Breast epithelium (tissue), 4 donors: ENCODE measurements around the gene PLVAP. TPM values are rescaled to one million over a fixed set of nuclear protein-coding genes. Genes with fewer than 3 reads are reported as not detected.

ENCODE experiments used
- DNase-seq, 2 donors: peaks; one replicate each; pipeline ENCODE4 v3.0.0-alpha.2; 2019; ENCODE audit warnings: low spot score in 2 of 2
- H3K27ac ChIP-seq, 2 donors: fragments of 200-600 bp; sonication (generic) in 1 of 2; one replicate each; pipeline ENCODE4 v1.5.1; 2016 to 2019; ENCODE audit warnings: mild to moderate bottlenecking in 1 of 2
- H3K27me3 ChIP-seq, 2 donors: fragments of 200-600 bp; sonication (generic) in 1 of 2; one replicate each; pipeline versions ENCODE4 v1.5.1 to v1.6.0; 2017 to 2019; ENCODE audit warnings: control low read depth in 1 of 2, mild to moderate bottlenecking in 1 of 2
- H3K36me3 ChIP-seq: fragments of 200-600 bp; one replicate; pipeline ENCODE4 v1.5.1; 2019
- H3K4me1 ChIP-seq, 2 donors: fragments of 200-600 bp; sonication (generic); one replicate each; pipeline ENCODE4 v1.5.1; 2016 to 2019; ENCODE audit warnings: control low read depth in 1 of 2
- H3K4me3 ChIP-seq, 3 donors: fragments of 200-600 bp; sonication (generic); 1 replicate in 2 of 3; 2 replicates in 1 of 3; pipeline ENCODE4 v1.5.1; 2016 to 2019; ENCODE audit warnings: mild to moderate bottlenecking in 3 of 3, moderate library complexity in 2 of 3
- H3K9me3 ChIP-seq, 2 donors: fragments of 200-600 bp; sonication (generic) in 1 of 2; one replicate each; pipeline ENCODE4 v1.5.1; 2016 to 2019; ENCODE audit warnings: control low read depth in 1 of 2
- POLR2A ChIP-seq: fragments of 450-650 bp; IDR thresholded peaks from one replicate; pipeline ENCODE4 v1.6.1; 2016; ENCODE audit warnings: antibody characterized with exemption, mild to moderate bottlenecking, moderate library complexity
- POLR2AphosphoS5 ChIP-seq, 3 donors: sonication (generic); formaldehyde crosslinking; IDR thresholded peaks; one replicate each; pipeline ENCODE4 v1.6.1; 2017; ENCODE audit warnings: antibody characterized with exemption in 3 of 3
- intact Hi-C: fragments of 100-400 bp; cut with DNase I; formaldehyde crosslinking; loops from one replicate; pipeline ENCODE4 v1.15.1; 2023; ENCODE audit warnings: low total_unique reads
- total RNA-seq, 3 donors: library from RNA; depleted of rRNA; stranded (reverse); fragments of >200 nt; gene quantifications; one replicate each; pipeline ENCODE4 v1.1.0, GENCODE V29; 2016
- TF ChIP-seq, protein P1 (sequence below), 3 donors: fragments of 450-650 bp; IDR thresholded peaks; one replicate each; pipeline ENCODE4 v1.5.1; 2016 to 2017; ENCODE audit warnings: antibody characterized with exemption in 3 of 3, mild to moderate bottlenecking in 3 of 3, moderate library complexity in 3 of 3

The PLVAP gene
- total RNA-seq, 3 donors from 2014 or later: 19.9 to 68.8 (median 51.2) TPM

GRCh38 chr19:17340871-17341357, 36.2 kb downstream of the PLVAP start:
- H3K27me3 ChIP-seq: no peaks in the 10 kb centered on the region
- H3K27ac ChIP-seq: no peak overlapping the region
- no peak for DNase-seq
- TF ChIP-seq, protein P1, sequence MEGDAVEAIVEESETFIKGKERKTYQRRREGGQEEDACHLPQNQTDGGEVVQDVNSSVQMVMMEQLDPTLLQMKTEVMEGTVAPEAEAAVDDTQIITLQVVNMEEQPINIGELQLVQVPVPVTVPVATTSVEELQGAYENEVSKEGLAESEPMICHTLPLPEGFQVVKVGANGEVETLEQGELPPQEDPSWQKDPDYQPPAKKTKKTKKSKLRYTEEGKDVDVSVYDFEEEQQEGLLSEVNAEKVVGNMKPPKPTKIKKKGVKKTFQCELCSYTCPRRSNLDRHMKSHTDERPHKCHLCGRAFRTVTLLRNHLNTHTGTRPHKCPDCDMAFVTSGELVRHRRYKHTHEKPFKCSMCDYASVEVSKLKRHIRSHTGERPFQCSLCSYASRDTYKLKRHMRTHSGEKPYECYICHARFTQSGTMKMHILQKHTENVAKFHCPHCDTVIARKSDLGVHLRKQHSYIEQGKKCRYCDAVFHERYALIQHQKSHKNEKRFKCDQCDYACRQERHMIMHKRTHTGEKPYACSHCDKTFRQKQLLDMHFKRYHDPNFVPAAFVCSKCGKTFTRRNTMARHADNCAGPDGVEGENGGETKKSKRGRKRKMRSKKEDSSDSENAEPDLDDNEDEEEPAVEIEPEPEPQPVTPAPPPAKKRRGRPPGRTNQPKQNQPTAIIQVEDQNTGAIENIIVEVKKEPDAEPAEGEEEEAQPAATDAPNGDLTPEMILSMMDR (IDR thresholded peaks at IDR 0.05): no peak
- TF ChIP-seq POLR2A: no peak
- no peak for TF ChIP-seq POLR2AphosphoS5 (IDR thresholded peaks at IDR 0.05)
- H3K4me1 ChIP-seq: peaks cover 0 to 9% of the 10 kb centered on the region in 2 donors
- H3K36me3 ChIP-seq: no peaks in the 10 kb centered on the region
- H3K9me3 ChIP-seq: no peaks in the 10 kb centered on the region
- no peak overlapping the region for H3K4me3 ChIP-seq
- intact Hi-C loops: no loop called here

- TF ChIP-seq POLR2A (no peak), POLR2AphosphoS5 (IDR thresholded peaks at IDR 0.05) (no peak)
- TF ChIP-seq, protein P1 (IDR thresholded peaks at IDR 0.05): no peak
- H3K36me3 ChIP-seq: no peaks in the 10 kb centered on the region
- no peaks in the 10 kb centered on the region for H3K27me3 ChIP-seq
- no peaks in the 10 kb centered on the region for H3K9me3 ChIP-seq
- no peak overlapping the region for H3K4me3 ChIP-seq
- no peak for DNase-seq
- intact Hi-C loops: no loop called here
- H3K4me1 ChIP-seq: peaks cover 2 to 9% of the 10 kb centered on the region in 2 donors
- H3K27ac ChIP-seq: no peak overlapping the region
Observed at GRCh38 chr19:17340302-17340870, 36.8 kb downstream of the PLVAP start.

DNA sequence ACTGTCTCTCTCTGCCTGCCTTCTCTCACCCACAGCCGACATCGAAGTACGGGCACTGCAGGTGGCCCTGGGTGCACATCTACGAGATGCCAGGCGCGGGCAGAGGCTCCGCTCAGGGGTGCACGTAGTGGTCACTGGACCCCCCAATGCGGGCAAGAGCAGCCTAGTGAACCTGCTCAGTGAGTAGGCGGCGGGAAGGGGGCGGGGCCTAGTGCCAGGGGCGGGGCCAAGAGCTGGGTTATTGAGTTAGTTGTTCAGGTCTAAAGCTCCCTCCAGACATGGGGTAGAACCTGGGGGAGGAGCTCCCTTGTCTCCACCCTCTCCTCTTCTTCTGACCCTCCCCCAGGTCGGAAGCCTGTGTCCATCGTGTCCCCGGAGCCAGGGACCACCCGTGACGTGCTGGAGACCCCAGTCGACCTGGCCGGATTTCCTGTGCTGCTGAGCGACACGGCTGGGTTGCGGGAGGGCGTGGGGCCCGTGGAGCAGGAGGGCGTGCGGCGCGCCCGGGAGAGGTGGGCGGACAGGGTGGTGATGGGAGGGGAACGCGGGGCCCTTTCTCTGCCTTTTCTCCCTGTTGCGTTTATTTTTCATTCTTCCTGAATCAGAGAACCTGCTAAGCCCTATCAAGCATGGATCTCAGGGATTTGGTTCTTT, 37.9 kb downstream of the PLVAP start:
- Histone ChIP-seq H3K4me3 (no peak overlapping the region), H3K4me1 (peaks cover 5 to 9% of the 10 kb centered on the region in 2 donors), H3K9me3 (no peaks in the 10 kb centered on the region), H3K27me3 (no peaks in the 10 kb centered on the region), H3K36me3 (no peaks in the 10 kb centered on the region), H3K27ac (no peak overlapping the region)
- DNase-seq: no peak
- intact Hi-C loops: no loop called here
- TF ChIP-seq POLR2A (no peak), POLR2AphosphoS5 (IDR thresholded peaks at IDR 0.05) (no peak)
- TF ChIP-seq, protein P1 (IDR thresholded peaks at IDR 0.05): no peak

DNA sequence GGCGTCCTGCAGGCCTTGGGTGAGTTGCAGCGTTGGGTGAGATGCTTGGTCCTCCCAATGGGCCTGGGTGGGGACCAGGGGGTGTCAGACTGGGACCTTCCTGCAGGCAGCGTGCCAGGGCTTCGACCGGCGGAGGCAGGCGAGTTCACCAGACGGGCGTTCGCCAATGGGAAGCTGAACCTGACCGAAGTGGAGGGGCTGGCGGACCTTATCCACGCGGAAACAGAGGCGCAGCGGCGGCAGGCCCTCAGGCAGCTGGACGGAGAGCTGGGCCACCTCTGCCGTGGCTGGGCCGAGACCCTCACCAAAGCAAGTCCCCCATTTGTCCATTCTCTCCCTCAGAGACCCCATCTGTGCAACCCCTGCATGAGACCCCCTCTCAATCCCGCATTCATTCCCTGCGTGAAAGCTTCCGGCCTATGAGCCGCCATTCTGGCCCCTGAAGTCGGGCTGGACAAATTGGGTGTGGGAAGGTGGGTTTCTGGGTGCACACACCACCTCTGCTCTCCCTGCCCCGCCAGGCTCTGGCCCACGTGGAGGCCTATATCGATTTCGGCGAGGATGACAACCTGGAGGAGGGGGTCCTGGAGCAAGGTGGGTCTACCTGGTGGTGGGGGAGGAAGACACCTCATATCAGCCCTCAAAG, 38.6 kb downstream of the PLVAP start:
- Histone ChIP-seq H3K27me3 (no peaks in the 10 kb centered on the region), H3K4me3 (peak overlapping the region in 2 of 3 donors; percentile 86 to 87), H3K36me3 (no peaks in the 10 kb centered on the region), H3K9me3 (no peaks in the 10 kb centered on the region), H3K27ac (no peak overlapping the region), H3K4me1 (peaks cover 5 to 12% of the 10 kb centered on the region in 2 donors)
- no peak for TF ChIP-seq POLR2AphosphoS5 (IDR thresholded peaks at IDR 0.05)
- TF ChIP-seq, protein P1 (IDR thresholded peaks at IDR 0.05): no peak
- TF ChIP-seq POLR2A: no peak
- DNase-seq: no peak
- intact Hi-C loops: no loop called here
